Amniotic epithelial cell (primary cell): ENCODE measurements around the gene NIFK.
"Not testable (repeated sequence)": the region's sequence is repeated elsewhere in the genome, so short reads cannot be mapped to it uniquely, and the experiment has no call there.

Experiments
- DNase-seq: peaks from one replicate; pipeline ENCODE4 v3.0.0-alpha.2; 2010; ENCODE audit warnings: low read depth

The NIFK gene

GRCh38 chr2:121734544-121734943 is 2.1 kb downstream of the NIFK start:
- DNase-seq, result not testable (repeated sequence)

GRCh38 chr2:121731366-121731765 is 5.3 kb downstream of the NIFK start:
- DNase-seq, result no peak

- DNase-seq, result no peak
Measured at GRCh38 chr2:121727950-121728349, 8.7 kb downstream of the NIFK start.

- no peak for DNase-seq
Measured at GRCh38 chr2:121727332-121727731, 9.3 kb downstream of the NIFK start.

- DNase-seq, result no peak
Measured at GRCh38 chr2:121723316-121723715, 13.4 kb downstream of the NIFK start.

- peak; percentile 76 for DNase-seq
Measured at GRCh38 chr2:121722479-121722878, 14.2 kb downstream of the NIFK start.

GRCh38 chr2:121721926-121722325 is 14.7 kb downstream of the NIFK start:
- peak; percentile 88 for DNase-seq

GRCh38 chr2:121717529-121717928 is 19.1 kb downstream of the NIFK start:
- DNase-seq, result no peak

- no peak for DNase-seq
Measured at GRCh38 chr2:121716126-121716525, 20.5 kb downstream of the NIFK start.

GRCh38 chr2:121711481-121711880 is 25.2 kb downstream of the NIFK start:
- DNase-seq, result not testable (repeated sequence)

- DNase-seq, result no peak
Measured at GRCh38 chr2:121710470-121711170, 26.1 kb downstream of the NIFK start.

GRCh38 chr2:121709776-121710469 is 26.8 kb downstream of the NIFK start:
- DNase-seq, result no peak

- DNase-seq, result peak; percentile 47
Measured at GRCh38 chr2:121707920-121708361, 28.7 kb downstream of the NIFK start.

GRCh38 chr2:121707344-121707919 is 29.2 kb downstream of the NIFK start:
- no peak for DNase-seq

- DNase-seq, result no peak
Measured at GRCh38 chr2:121705958-121706357, 30.7 kb downstream of the NIFK start.

GRCh38 chr2:121705390-121705789 is 31.3 kb downstream of the NIFK start:
- no peak for DNase-seq

- DNase-seq, result not testable (repeated sequence)
Measured at GRCh38 chr2:121701761-121702160, 34.9 kb downstream of the NIFK start.

GRCh38 chr2:121699421-121700333 is 37.0 kb downstream of the NIFK start:
- DNase-seq, result peak; percentile 84

GRCh38 chr2:121698318-121698930 is 38.3 kb downstream of the NIFK start:
- DNase-seq, result no peak

GRCh38 chr2:121697108-121697631 is 39.5 kb downstream of the NIFK start:
- no peak for DNase-seq

- DNase-seq, result no peak
Measured at GRCh38 chr2:121696410-121696930, 40.2 kb downstream of the NIFK start.
